Astrocyte of the spinal cord (primary cell): ENCODE measurements around the gene IL7R.

Experiments
- DNase-seq: peaks from one replicate; pipeline ENCODE4 v3.0.0; 2011; ENCODE audit warnings: low read depth, low spot score
- H3K4me3 ChIP-seq: 2 replicates; pipeline ENCODE4 v1.5.1; 2011; ENCODE audit warnings: low read depth, mild to moderate bottlenecking, low read length, moderate library complexity
- CTCF ChIP-seq: IDR thresholded peaks from 2 replicates; pipeline ENCODE4 v1.5.1; 2012; ENCODE audit warnings: low read depth, mild to moderate bottlenecking, low read length, inconsistent platforms
- in situ Hi-C: cut with HindIII; loops from 2 replicates; pipeline ENCODE4 v1.10.0; 2017; ENCODE audit warnings: low sequenced_read_pairs

The IL7R gene

GRCh38 chr5:35863159-35863558 is 6.5 kb downstream of the IL7R start:
- no peak overlapping the region for H3K4me3 ChIP-seq

GRCh38 chr5:35867998-35868397 is 11.3 kb downstream of the IL7R start:
- H3K4me3 ChIP-seq, result no peak overlapping the region
- no peak for DNase-seq
- no peak for TF ChIP-seq CTCF
- in situ Hi-C loops, result no loop called here

More at GRCh38 chr5:35863159-35863558, 6.5 kb downstream of the IL7R start:
- TF ChIP-seq CTCF, result no peak
- in situ Hi-C loops, result no loop called here
- no peak for DNase-seq

- in situ Hi-C loops, result no loop called here
- TF ChIP-seq CTCF, result no peak
- no peak overlapping the region for H3K4me3 ChIP-seq
- DNase-seq, result no peak
These were observed 13.1 kb downstream of the IL7R start for GRCh38 chr5:35869685-35870277.

- no peak overlapping the region for H3K4me3 ChIP-seq
- no peak for DNase-seq
- no peak for TF ChIP-seq CTCF
- in situ Hi-C loops, result no loop called here
These were observed 13.9 kb downstream of the IL7R start for GRCh38 chr5:35870605-35871004.

GRCh38 chr5:35876454-35876853 is 19.8 kb downstream of the IL7R start:
- no peak for DNase-seq
- H3K4me3 ChIP-seq, result no peak overlapping the region
- in situ Hi-C loops, result no loop called here
- TF ChIP-seq CTCF, result no peak

GRCh38 chr5:35876922-35877321 is 20.2 kb downstream of the IL7R start:
- H3K4me3 ChIP-seq, result no peak overlapping the region
- in situ Hi-C loops, result no loop called here
- TF ChIP-seq CTCF, result no peak
- DNase-seq, result peak; percentile 18
